ENCODE measurements around the gene STX1B. TPM values are rescaled to one million over a fixed set of nuclear protein-coding genes. Genes with fewer than 3 reads are reported as not detected.

Gene STX1B
- total RNA-seq, 4 donors from 2014 or later = 0.49 to 2.2 (median 0.90) TPM

- no peak for TF ChIP-seq CTCF (IDR thresholded peaks at IDR 0.05; ENCODE audit: low read depth)
Measured at GRCh38 chr16:31008551-31008950, 1.9 kb downstream of the STX1B start.

- TF ChIP-seq CTCF (IDR thresholded peaks at IDR 0.05; ENCODE audit: low read depth) = no peak
Measured at GRCh38 chr16:31008149-31008548, 2.3 kb downstream of the STX1B start.

DNA sequence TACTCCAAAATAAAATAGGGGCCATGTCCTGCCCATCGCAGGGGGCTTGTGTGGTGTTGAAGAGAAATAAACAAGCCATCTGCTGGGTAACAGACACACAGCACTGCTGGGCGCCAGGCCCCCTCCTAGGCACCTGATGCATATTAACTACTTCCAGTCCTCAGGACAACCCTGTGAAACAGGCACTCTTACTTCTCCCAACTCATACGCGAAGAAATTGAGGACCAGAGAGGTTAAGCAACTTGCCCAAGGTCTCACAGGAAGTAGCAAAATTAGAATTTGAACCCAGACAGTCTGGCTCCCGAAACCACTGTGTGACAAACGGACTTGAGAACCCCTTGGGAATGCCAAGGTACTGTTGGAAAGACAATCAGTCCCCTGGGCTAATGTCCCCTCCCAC lies 2.8 kb downstream of the STX1B start:
- no peak for TF ChIP-seq CTCF (IDR thresholded peaks at IDR 0.05; ENCODE audit: low read depth)

- TF ChIP-seq CTCF (IDR thresholded peaks at IDR 0.05; ENCODE audit: low read depth) = no peak
Measured at GRCh38 chr16:31006589-31006988, 3.8 kb downstream of the STX1B start.

DNA sequence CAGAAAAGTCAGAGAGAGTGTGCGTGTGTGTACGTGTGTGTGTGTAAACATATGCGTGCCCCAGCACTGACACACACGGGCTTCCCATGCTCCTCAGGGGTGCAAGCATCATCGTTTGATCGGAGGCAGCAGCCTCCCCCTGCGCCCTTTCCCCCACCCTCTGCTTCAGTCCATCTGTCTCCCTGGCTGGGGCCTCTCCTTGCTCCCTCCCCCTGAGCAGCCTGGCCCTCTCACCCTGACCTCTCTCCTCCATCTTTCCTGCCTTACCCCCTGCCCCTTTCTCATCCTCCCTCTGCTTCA lies 4.4 kb downstream of the STX1B start:
- TF ChIP-seq CTCF (IDR thresholded peaks at IDR 0.05; ENCODE audit: low read depth) = no peak

GRCh38 chr16:31005350-31006085 lies 4.9 kb downstream of the STX1B start:
- TF ChIP-seq CTCF (IDR thresholded peaks at IDR 0.05; ENCODE audit: low read depth) = no peak

- no peak for TF ChIP-seq CTCF (IDR thresholded peaks at IDR 0.05; ENCODE audit: low read depth)
Measured at GRCh38 chr16:31004658-31005057, 5.8 kb downstream of the STX1B start.
